Mesenchymal stem cell (in vitro differentiated cells and primary cell): ENCODE measurements around the gene WNT5B. TPM values are rescaled to one million over a fixed set of nuclear protein-coding genes. Genes with fewer than 3 reads are reported as not detected.

Experiments used
- DNase-seq: peaks from one replicate; pipeline ENCODE4 v3.0.0-alpha.2; 2013
- H2AFZ ChIP-seq: one replicate; pipeline ENCODE4 v1.6.1; 2013; ENCODE audit warnings: low read depth, mild to moderate bottlenecking, control low read depth, inconsistent platforms, low read length, moderate library complexity
- H2AK5ac ChIP-seq: 2 replicates; pipeline ENCODE4 v1.6.1; 2013; ENCODE audit warnings: low read length, moderate library complexity, mild to moderate bottlenecking, inconsistent platforms; ENCODE audit not compliant: severe bottlenecking
- H2BK120ac ChIP-seq: one replicate; pipeline ENCODE4 v1.6.1; 2013; ENCODE audit warnings: low read depth, mild to moderate bottlenecking, inconsistent platforms, low read length, moderate library complexity
- H2BK12ac ChIP-seq, 2 experiments: one replicate each; pipeline ENCODE4 v1.6.1; 2013; ENCODE audit warnings: inconsistent platforms in 2 of 2, low read length in 2 of 2, mild to moderate bottlenecking in 2 of 2, moderate library complexity in 2 of 2, control low read depth in 1 of 2
- H2BK15ac ChIP-seq: one replicate; pipeline ENCODE4 v1.6.1; 2013; ENCODE audit warnings: mild to moderate bottlenecking, low read depth, inconsistent platforms; ENCODE audit not compliant: poor library complexity, severe bottlenecking
- H2BK5ac ChIP-seq: 2 replicates; pipeline ENCODE4 v1.6.1; 2013; ENCODE audit warnings: low read depth, mild to moderate bottlenecking, low read length, control low read depth, inconsistent platforms; ENCODE audit not compliant: poor library complexity, severe bottlenecking
- H3K14ac ChIP-seq, 2 experiments: one replicate each; pipeline ENCODE4 v1.6.1; 2013; ENCODE audit warnings: inconsistent platforms in 2 of 2, low read length in 2 of 2, control low read depth in 1 of 2, mild to moderate bottlenecking in 1 of 2, moderate library complexity in 1 of 2
- H3K18ac ChIP-seq, 2 experiments: one replicate each; pipeline ENCODE4 v1.6.1; 2013; ENCODE audit warnings: inconsistent platforms in 2 of 2, low read length in 2 of 2, control low read depth in 1 of 2, low read depth in 1 of 2, mild to moderate bottlenecking in 1 of 2
- H3K23ac ChIP-seq, 2 experiments: one replicate each; pipeline ENCODE4 v1.6.1; 2013; ENCODE audit warnings: inconsistent platforms in 2 of 2, low read length in 2 of 2, mild to moderate bottlenecking in 2 of 2, moderate library complexity in 2 of 2, control low read depth in 1 of 2
- H3K27ac ChIP-seq: 2 replicates; pipeline ENCODE4 v1.5.1; 2013; ENCODE audit warnings: mild to moderate bottlenecking, moderate library complexity, low read length, control low read depth, inconsistent platforms; ENCODE audit not compliant: poor library complexity, severe bottlenecking
- H3K27me3 ChIP-seq, 2 experiments: 2 replicates each; pipeline versions ENCODE4 v1.6.1 to v1.7.0; 2013; ENCODE audit warnings: low read length in 2 of 2, mild to moderate bottlenecking in 2 of 2, moderate library complexity in 2 of 2, control low read depth in 1 of 2, inconsistent platforms in 1 of 2; ENCODE audit not compliant: control insufficient read depth in 1 of 2, insufficient read depth in 1 of 2
- H3K36me3 ChIP-seq, 2 experiments: 2 replicates each; pipeline versions ENCODE4 v1.6.1 to v1.7.0; 2013; ENCODE audit warnings: low read length in 2 of 2, control low read depth in 1 of 2, inconsistent platforms in 1 of 2, low read depth in 1 of 2, mild to moderate bottlenecking in 1 of 2; ENCODE audit not compliant: insufficient read depth in 2 of 2, control insufficient read depth in 1 of 2
- H3K4ac ChIP-seq, 2 experiments: one replicate each; pipeline ENCODE4 v1.6.1; 2013; ENCODE audit warnings: inconsistent platforms in 2 of 2, low read length in 2 of 2, mild to moderate bottlenecking in 2 of 2, moderate library complexity in 2 of 2, control low read depth in 1 of 2, low read depth in 1 of 2
- H3K4me1 ChIP-seq: 2 replicates; pipeline ENCODE4 v1.6.1; 2013; ENCODE audit warnings: low read depth, low read length, control low read depth; ENCODE audit not compliant: control insufficient read depth, insufficient read depth
- H3K4me2 ChIP-seq: 2 replicates; pipeline ENCODE4 v1.6.1; 2013; ENCODE audit warnings: low read length, mild to moderate bottlenecking, inconsistent platforms; ENCODE audit not compliant: poor library complexity, severe bottlenecking
- H3K4me3 ChIP-seq, 2 experiments: 2 replicates each; pipeline versions ENCODE4 v1.5.1 to v1.7.0; 2013; ENCODE audit warnings: low read length in 2 of 2, mild to moderate bottlenecking in 2 of 2, control low read depth in 1 of 2, low read depth in 1 of 2; ENCODE audit not compliant: insufficient read depth in 1 of 2
- H3K79me1 ChIP-seq: replicated peaks from 2 replicates; pipeline ENCODE4 v1.6.1; 2013; ENCODE audit warnings: mild to moderate bottlenecking, control low read depth, low read length, inconsistent platforms; ENCODE audit not compliant: poor library complexity, severe bottlenecking
- H3K9ac ChIP-seq: 2 replicates; pipeline ENCODE4 v1.7.0; 2013; ENCODE audit warnings: mild to moderate bottlenecking, low read length, moderate library complexity
- H3K9me3 ChIP-seq: 2 replicates; pipeline ENCODE4 v1.7.0; 2013; ENCODE audit warnings: mild to moderate bottlenecking, low read length; ENCODE audit not compliant: control insufficient read depth
- H4K8ac ChIP-seq: one replicate; pipeline ENCODE4 v1.6.1; 2013; ENCODE audit warnings: inconsistent platforms, mild to moderate bottlenecking, low read length, moderate library complexity
- H4K91ac ChIP-seq: one replicate; pipeline ENCODE4 v1.6.1; 2013; ENCODE audit warnings: mild to moderate bottlenecking, low read length, inconsistent platforms
- WGBS: methylation state at CpG from one replicate; pipeline ENCODE4 v1.1.7; 2013; ENCODE audit warnings: mixed read lengths; 5-methylcytosine and 5-hydroxymethylcytosine counted together
- polyA plus RNA-seq, 2 experiments: library from polyadenylated mRNA; stranded (reverse); fragments of 200-250 nt; gene quantifications; one replicate each; pipeline ENCODE4 v1.2.3, GENCODE V29; 2013

Gene WNT5B
- 14.1 TPM for polyA plus RNA-seq (2013, experiment 1 of 2)
- polyA plus RNA-seq (2013, experiment 2 of 2) = 16.0 TPM

DNA sequence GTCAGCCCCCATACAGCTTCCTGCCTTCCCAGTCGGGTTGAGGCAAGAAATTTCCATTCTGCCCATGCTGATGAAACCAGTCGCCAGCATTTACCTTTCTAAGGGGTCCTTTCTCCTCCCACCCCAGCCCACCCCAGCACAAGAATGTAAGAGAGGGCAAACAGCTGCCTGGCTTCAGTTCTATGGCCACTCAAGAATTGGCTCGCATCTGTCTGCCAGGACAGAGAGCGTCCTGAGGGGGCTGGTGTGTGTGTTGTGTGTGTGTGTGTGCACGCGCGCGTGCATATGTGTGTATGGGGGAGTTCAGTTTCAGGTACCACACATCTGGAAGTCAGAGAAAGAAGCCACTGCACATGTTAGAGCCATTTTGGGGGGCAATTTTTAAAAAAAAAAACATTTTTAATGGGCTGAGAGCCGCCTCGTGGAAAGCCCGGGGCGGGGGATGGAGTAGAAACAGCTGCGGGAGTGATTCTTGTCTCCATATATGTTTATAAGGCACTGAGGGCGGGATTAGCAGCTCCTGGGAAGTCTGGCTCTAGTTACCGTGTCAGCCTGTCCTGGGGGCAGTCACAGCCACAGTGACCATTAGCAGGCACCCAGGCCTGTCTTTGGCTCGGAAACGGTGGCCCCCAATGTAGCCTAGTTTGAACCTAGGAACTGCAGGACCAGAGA lies at the start of gene WNT5B:
WNT5B (plus strand) TSS at position 566 of the 672 bp plus-strand sequence. CDS start 2,124 bp downstream, outside the sequence.
- Histone ChIP-seq H3K79me1 (peaks cover 21% of the 10 kb centered on the region), H3K14ac (peak within 1 kb of the TSS in 1 of 2 experiments; percentile 79), H2BK15ac (peak within 1 kb of the TSS; percentile 67), H4K8ac (peak within 1 kb of the TSS; percentile 69), H3K9ac (peak within 1 kb of the TSS; percentile 61), H3K4me3 (peak within 1 kb of the TSS; percentile 53 to 73), H3K36me3 (peaks cover 12 to 36% of the 10 kb centered on the region in 2 experiments), H2AFZ (peak within 1 kb of the TSS; percentile 21), H3K4me1 (peaks cover 31% of the 10 kb centered on the region), H3K4ac (no peak within 1 kb of the TSS), H2BK120ac (peak within 1 kb of the TSS; percentile 67), H3K27me3 (peaks cover 0 to 8% of the 10 kb centered on the region in 2 experiments), H3K18ac (peak within 1 kb of the TSS; percentile 38 to 85), H3K9me3 (no peaks in the 10 kb centered on the region), H2AK5ac (peak within 1 kb of the TSS; percentile 31), H3K23ac (peak within 1 kb of the TSS in 1 of 2 experiments; percentile 96), H3K27ac (no peak within 1 kb of the TSS), H3K4me2 (peak within 1 kb of the TSS; percentile 96), H2BK12ac (no peak within 1 kb of the TSS), H2BK5ac (no peak within 1 kb of the TSS), H4K91ac (no peak within 1 kb of the TSS)
- WGBS = 24% methylated on average over 17 of the region's 17 CpGs
- DNase-seq = peak; percentile 24

DNA sequence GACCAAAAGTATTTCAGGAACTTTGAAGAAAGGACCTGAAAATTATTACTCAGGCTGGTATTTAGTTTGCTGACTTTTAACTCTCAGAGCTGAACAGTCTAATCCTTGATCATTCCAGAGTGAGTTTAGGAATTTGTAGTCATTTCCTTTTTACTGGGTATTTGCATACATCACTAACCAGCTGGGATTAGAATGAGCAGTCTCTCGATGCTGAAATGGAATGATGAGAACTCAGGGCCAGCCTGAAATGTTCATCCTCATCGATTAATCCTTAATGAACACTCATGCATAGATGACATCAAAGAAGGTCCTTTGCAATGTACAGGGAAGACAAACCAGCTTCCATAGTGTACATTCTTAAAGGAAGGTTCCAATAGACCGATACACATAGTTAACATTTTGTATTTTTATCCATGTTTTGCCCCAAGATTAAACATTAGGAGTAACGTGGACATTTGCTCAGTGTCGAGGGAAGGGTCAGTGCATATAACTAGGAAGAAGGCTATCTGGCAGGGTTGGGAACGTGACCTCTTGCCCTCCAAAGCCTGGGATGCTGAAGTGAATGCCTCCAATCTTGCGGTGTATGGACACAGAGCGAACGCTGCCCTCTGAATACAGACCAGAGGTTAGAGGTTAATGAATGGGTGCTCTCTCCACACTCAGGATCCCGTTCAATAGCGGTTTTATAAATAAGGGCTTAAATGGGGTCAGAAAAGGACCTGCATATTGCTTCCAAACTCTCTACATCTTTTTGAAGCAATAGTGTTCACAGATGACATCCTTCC lies 49.2 kb upstream of the WNT5B start:
- H3K9me3 ChIP-seq = no peaks in the 10 kb centered on the region
- no peak overlapping the region for H2BK120ac ChIP-seq
- no peak overlapping the region for H3K4me3 ChIP-seq
- no peak overlapping the region for H2AFZ ChIP-seq
- H3K14ac ChIP-seq = no peak overlapping the region
- WGBS = 54% methylated on average over 10 of the region's 11 CpGs
- H2AK5ac ChIP-seq = peak overlapping the region; percentile 5
- H3K4ac ChIP-seq = no peak overlapping the region
- H3K4me2 ChIP-seq = no peak overlapping the region
- no peak overlapping the region for H3K18ac ChIP-seq
- no peak overlapping the region for H2BK12ac ChIP-seq
- H3K36me3 ChIP-seq = peaks cover 0 to 8% of the 10 kb centered on the region in 2 experiments
- H3K27ac ChIP-seq = peak overlapping the region; percentile 2
- no peak overlapping the region for H4K8ac ChIP-seq
- no peak overlapping the region for H3K23ac ChIP-seq
- no peak overlapping the region for H3K9ac ChIP-seq
- H2BK15ac ChIP-seq = no peak overlapping the region
- DNase-seq = no peak
- H2BK5ac ChIP-seq = no peak overlapping the region
- peaks cover 26% of the 10 kb centered on the region for H3K4me1 ChIP-seq
- no peak overlapping the region for H4K91ac ChIP-seq
- no peaks in the 10 kb centered on the region for H3K27me3 ChIP-seq
- peaks cover 13% of the 10 kb centered on the region for H3K79me1 ChIP-seq

DNA sequence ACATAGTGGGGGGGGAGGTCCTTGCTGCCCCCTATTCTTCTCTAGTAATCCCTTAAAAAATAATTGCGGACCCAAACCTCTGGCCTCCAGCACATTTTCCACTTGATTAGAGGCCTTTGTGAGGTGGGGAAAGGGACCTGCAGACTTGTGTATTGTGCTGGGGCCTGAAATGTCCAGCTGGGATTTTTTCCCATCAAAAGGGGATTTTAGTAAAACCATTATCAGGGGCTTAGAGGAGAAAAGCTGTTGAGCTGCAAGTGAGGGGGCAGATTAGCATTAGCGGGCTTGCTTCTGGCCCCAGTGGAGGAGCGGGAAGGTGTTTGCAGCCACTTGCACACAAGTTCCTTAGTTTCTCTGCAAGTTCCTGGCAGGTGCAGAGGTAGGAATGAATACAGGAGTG lies 48.5 kb upstream of the WNT5B start:
- Histone ChIP-seq H3K9me3 (no peaks in the 10 kb centered on the region), H3K14ac (no peak overlapping the region), H3K36me3 (peaks cover 0 to 8% of the 10 kb centered on the region in 2 experiments), H2AK5ac (peak overlapping the region; percentile 14), H4K91ac (no peak overlapping the region), H3K4me1 (peaks cover 23% of the 10 kb centered on the region), H2BK15ac (no peak overlapping the region), H3K9ac (no peak overlapping the region), H3K4ac (no peak overlapping the region), H2BK5ac (no peak overlapping the region), H2AFZ (no peak overlapping the region), H2BK12ac (no peak overlapping the region), H3K18ac (no peak overlapping the region), H4K8ac (no peak overlapping the region), H3K79me1 (peaks cover 13% of the 10 kb centered on the region), H3K27me3 (no peaks in the 10 kb centered on the region), H2BK120ac (no peak overlapping the region), H3K4me2 (no peak overlapping the region), H3K27ac (no peak overlapping the region), H3K4me3 (no peak overlapping the region), H3K23ac (no peak overlapping the region)
- no peak for DNase-seq
- WGBS = 100% methylated on average over 2 of the region's 3 CpGs
